Thoracic aorta endothelial cell (primary cell): ENCODE results near the gene TRIM63. TPM values are rescaled to one million over a fixed set of nuclear protein-coding genes. Genes with fewer than 3 reads are reported as not detected.

Experiments
- small RNA-seq: library from RNA; depleted of rRNA; stranded (forward); fragments of <200 nt; gene quantifications from one replicate; pipeline ENCODE3, GENCODE V24; 2012
- total RNA-seq: library from RNA; depleted of rRNA; stranded (reverse); fragments of >200 nt; gene quantifications from 2 replicates; pipeline ENCODE4 v1.2.3, GENCODE V29; 2012

Gene TRIM63
- not detected in 2 replicates for total RNA-seq

DNA sequence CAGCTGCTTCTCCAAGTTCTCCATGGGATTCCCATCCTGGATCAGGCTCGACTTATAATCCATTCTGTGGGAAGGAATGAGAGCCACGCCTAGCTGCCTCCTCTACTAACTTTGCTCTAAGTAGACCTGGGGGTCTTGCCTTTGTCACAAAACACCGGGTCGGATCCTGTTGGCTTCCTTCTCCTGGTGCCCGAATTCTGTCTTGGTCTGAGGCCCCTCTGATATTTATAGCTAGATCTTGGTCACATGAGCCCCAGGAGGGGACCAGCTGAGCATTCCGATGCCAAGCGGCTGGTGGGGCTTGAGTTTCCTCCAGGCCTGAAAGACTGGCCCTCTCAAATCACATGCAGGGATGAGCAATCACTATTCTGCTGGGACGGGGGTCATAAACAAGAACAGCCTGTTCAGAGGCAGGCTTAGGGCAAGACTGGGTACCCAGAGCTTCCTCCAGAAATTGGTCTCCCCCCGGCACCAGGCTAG lies at the start of gene TRIM63:
TRIM63 (minus strand) TSS at position 199 of the 480 bp plus-strand sequence; CDS start at position 63, 136 bp downstream.

DNA sequence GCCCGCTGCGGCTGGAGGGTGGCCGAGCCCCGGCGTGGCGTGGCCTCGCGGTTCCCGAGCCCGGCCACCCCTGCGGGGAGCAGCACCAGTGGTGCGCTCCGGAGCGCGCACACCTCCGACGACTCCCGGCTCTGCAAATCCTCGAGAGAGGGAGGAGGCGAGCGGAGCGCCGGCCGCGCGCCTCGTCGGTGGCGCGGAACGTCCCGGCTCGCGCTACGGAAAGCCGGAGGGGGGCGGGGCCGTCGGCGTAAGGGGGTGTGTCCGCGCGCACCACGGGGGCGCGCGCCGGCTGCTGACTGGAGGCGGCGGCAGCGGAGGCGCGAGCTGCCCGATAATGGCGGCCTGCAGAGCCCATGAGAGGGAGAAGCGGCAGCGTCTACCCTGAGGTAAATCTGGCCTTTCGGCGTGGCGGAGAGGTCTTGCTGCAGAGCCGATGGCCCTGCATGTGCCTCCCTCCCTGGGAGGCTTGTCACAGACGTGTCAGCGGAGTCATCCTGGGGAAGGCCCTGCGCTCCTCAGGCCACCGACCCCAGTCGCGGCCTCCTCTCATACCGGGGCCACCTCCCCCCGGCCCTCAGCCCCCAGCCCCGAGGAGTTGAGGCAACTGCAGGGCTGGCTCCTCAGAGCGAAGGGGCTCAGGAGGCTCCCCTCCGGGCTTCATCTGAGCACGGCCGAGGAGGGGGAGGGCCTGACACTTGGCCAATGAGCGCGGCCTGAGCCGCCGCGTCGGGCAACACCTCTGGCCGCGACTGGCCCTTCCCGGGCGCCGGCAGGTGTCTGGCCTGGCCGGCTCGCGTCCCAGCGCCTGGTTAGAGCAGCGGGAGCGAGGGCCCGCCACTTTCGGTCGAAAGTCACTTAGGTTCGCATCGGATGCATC lies 44.3 kb upstream of the TRIM63 start, which contains the start of gene PDIK1L:
PDIK1L (plus strand) TSS at position 295 of the 877 bp plus-strand sequence. CDS start 2,485 bp downstream, outside the sequence.

DNA sequence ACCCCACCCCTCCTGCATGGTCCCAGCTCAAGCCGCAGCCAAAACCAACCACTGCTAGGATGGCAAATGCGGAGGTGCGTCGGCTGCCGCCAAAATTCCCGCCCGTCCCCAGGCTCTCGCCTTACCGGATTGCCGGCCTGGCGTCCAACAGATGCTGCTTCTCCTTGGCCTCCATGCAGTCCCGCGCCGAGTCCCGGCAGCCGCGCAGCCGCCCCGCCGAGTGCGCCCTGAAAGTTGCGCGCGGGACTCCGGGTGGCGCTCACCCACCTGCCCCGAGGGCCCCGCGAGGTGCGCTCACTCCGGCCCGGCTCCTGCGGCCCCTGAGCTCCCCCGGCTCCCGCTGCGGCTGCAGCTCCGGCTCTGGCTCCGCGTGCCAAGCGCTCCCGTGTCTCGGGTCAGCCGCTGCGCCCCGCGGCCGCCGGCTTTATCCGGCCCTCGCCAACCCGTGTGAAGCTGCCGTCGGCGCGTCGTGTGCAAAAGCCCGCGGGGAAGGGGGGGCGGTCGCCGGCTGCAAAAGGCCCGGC lies 21.6 kb downstream of the TRIM63 start, which contains the start of gene SLC30A2:
SLC30A2 (minus strand) TSS at position 397 of the 524 bp plus-strand sequence; CDS start at position 175, 222 bp downstream.

DNA sequence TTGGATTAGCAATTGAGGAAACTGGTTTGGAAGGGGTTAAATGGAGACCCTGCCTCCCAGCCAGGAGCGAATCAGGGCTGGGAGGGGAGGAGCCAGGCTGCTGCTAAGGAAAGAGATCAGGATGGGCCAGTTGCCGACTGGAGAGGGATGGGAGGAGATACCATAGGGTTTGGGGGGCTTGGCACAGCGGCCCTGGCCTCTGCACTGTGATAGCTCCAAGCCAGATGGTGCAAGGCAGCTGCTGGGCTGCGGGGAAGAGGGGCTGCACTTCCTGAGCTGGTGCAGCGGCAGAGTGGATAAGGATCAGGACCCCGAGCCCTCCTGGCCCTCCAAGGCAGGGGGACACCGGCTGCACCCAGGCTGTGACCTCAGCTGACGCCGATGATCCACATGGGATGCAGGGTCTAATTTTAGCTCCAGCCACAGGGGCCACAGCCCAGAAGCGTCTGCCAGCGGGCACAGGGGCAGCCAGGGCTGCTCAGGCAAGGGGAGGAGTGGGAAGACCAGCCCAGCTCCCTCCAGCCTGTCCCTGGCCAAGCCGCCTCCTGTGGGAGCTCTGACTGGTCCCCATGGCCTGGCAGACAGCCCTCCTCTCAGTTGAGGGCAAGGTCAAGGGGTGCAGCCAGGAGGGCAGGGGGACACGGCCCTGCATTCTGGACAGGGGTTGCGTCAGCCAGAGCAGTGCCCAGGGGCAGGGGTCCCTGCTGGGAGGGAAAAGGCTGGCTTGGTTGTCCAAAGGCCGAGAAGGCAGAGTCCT lies 45.6 kb downstream of the TRIM63 start, which contains the start of gene EXTL1:
EXTL1 (plus strand) TSS at position 129 of the 757 bp plus-strand sequence. CDS start 872 bp downstream, outside the sequence.

Small RNA genes lying within 50 kb of the gene (small RNA-seq; reads per million reads assigned to genes)
- gene RF00283: not detected
- gene RF00492: not detected

Other genes with a start within 250 kb of the TRIM63 start
- 30.3 and 33.1 TPM in 2 replicates for gene MTFR1L, start 247.7 kb downstream of the TRIM63 start, total RNA-seq
- gene AUNIP, start 208.2 kb downstream of the TRIM63 start, total RNA-seq: 5.2 and 6.5 TPM in 2 replicates
- 2.7 and 4.4 TPM in 2 replicates for gene PAQR7, start 191.9 kb downstream of the TRIM63 start, total RNA-seq
- 235 and 276 TPM in 2 replicates for gene STMN1, start 161.2 kb downstream of the TRIM63 start, total RNA-seq
- gene PAFAH2, start 69.6 kb downstream of the TRIM63 start, total RNA-seq: 5.7 and 7.0 TPM in 2 replicates
- under 0.01 TPM in 2 replicates for gene EXTL1, start 45.9 kb downstream of the TRIM63 start, total RNA-seq
- gene SLC30A2, start 21.5 kb downstream of the TRIM63 start, total RNA-seq: not detected in 2 replicates
- 8.9 and 9.4 TPM in 2 replicates for gene PDIK1L, start 44.2 kb upstream of the TRIM63 start, total RNA-seq
- gene FAM110D, start 91.4 kb upstream of the TRIM63 start, total RNA-seq: 0.66 and 2.7 TPM in 2 replicates
- not detected in 2 replicates for gene C1orf232, start 101.3 kb upstream of the TRIM63 start, total RNA-seq
- 20.2 and 21.7 TPM in 2 replicates for gene ZNF593, start 102.3 kb upstream of the TRIM63 start, total RNA-seq
- gene ZNF593OS, start 104.2 kb upstream of the TRIM63 start, total RNA-seq: not detected in 2 replicates
- gene CNKSR1, start 109.9 kb upstream of the TRIM63 start, total RNA-seq: 0.13 TPM in 1 of 2 replicates, not detected in the other
- not detected in 2 replicates for gene CATSPER4, start 123.0 kb upstream of the TRIM63 start, total RNA-seq
- 11.3 and 17.1 TPM in 2 replicates for gene CEP85, start 166.6 kb upstream of the TRIM63 start, total RNA-seq
- gene SH3BGRL3, start 212.5 kb upstream of the TRIM63 start, total RNA-seq: 33.6 and 41.1 TPM in 2 replicates
- 2.7 and 4.5 TPM in 2 replicates for gene UBXN11, start 239.0 kb upstream of the TRIM63 start, total RNA-seq